GDM1 (cell line): ENCODE measurements around the gene SULT1A2.
"Not testable (repeated sequence)": the region's sequence is repeated elsewhere in the genome, so short reads cannot be mapped to it uniquely, and the experiment has no call there.

Experiments used
- DNase-seq: peaks from one replicate; lab custom pipeline; 2025; lab: John Stamatoyannopoulos, UW

SULT1A2 gene

DNA sequence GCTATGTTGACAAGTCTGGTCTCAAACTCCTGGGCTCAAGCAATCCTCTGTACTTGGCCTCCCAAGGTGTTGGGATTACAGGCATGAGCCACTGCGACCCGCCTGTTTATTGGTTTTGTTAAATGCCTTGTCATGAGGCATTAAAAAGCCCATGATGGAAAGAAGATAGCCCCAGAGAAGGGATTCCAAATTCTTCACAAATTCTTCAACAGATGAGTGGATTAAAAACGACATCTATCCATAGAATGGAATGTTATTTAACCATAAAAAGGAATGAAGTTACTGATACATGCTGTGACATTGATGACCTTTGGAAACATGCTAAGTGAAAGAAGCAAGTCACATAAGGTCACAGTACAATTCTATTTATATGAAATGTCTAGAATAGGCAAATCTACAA is 38.4 kb downstream of the SULT1A2 start:
- no peak for DNase-seq

DNA sequence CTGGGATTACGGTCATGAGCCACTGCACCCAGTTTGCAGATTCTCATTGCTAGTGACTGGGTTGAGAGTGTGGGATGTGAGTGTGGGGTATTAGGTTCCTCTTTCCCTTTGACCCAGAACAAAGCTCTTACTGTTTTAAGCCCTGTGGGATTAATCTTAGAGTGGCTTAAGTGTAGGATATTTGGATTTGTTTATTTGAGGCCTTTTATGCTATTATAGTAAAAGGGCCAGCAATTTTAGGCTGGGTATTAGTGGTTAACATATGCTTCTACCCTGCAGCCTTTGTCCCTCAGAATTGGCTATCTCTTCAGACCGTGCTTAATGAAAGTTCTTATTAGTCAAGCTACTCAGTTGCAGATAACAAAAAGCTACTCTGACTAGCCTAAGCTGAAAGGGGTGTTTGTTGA is 39.9 kb downstream of the SULT1A2 start:
- DNase-seq, result no peak

DNA sequence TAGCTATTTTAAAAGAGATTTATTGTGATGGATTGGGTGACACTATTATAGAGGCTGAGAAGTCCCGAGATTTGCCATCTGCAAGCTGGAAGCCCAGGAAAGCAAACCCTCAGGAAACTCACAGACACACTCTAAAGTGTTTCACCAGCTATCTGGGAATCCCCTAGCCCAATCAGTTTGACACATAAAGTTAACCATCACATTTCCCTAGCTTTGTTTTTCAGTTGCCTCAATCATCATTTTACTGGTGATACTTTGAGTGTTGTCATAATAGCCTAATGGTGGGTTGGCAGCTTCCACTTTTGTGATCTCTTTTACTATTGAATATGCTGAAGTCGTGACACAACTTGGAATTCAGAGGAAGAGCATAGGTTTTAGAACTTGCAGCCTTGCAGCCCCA is 41.3 kb downstream of the SULT1A2 start:
- no peak for DNase-seq

DNA sequence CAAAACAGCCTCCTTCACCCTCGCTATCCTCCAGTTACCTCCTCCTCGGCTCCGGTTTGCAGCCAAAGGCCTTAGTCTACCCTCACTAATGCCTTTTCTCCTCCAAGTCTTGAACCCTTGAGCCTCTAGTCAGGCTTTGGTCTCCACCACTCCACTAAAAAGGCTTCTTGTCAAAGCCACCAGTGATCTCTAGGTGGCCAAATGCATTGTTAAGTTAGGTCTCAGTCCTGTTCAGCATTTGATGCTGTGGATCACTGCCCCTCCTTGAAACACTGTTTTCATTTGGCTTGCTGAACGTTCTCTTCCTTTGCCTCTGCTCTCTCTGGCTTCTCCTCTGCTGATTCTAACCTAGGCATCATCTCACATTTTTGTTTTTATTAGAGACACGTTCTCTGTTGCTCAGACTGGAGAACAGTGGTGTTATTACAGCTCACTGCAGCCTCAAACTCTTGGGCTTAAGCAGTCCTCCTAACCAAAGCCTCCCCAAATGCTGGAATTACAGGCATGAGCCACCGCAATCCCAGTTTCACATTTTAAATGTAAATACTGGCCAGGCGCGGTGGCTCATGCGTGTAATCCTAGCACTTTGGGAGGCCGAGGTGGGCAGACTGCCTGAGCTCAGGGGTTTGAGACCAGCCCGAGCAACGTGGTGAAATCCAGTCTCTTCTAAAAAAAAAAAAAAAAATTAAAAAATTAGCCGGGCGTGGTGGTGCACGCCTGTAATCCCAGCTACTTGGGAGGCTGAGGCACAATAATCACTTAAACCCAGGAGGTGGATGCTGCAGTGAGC is 42.0 kb downstream of the SULT1A2 start:
- DNase-seq, result no peak

DNA sequence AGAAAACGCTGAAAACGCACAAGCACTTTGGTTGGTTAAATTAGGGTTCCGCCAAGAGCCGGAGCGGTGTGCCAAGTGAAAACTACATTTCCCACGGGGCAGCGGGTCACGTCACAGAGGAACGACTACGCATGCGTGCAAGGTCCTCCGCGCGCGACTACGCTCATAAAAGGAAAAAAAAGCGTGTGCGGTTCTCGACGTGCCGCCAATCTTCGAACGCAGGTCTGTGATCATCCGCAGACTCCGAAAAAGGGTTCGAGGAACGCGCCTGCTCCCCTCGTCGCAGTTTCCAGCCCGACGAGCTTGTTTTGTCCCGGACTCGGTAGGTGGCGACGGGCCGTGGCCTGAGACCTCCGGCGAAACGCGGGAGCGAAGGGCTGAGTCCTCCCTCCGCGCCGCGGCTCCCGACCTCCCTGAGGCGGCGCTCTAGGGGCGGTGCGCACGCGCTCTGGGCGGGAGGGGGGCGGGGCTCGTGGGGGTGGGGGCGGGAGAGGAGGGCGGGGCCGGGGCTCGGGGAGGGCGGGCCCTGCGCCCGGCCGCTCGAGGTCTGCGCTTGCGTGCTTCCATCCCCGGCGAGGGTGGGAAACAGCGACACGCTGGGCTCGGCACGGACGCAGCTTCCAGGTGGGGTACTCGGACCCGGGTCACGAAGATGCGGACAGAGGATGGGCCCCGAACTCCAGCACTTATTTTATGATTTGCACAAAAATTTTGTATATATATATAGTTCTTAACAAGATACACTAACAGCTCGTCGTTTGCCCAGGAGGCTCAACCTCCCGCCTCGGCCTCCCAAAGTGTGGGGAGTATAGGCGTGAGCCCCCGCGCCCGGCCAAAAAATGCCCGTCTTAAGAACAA is 42.8 kb downstream of the SULT1A2 start, which contains the start of gene SGF29:
SGF29 (plus strand) TSS at position 145 of the 858 bp plus-strand sequence. CDS start 27,150 bp downstream, outside the sequence.
- DNase-seq, result peak; percentile 90

DNA sequence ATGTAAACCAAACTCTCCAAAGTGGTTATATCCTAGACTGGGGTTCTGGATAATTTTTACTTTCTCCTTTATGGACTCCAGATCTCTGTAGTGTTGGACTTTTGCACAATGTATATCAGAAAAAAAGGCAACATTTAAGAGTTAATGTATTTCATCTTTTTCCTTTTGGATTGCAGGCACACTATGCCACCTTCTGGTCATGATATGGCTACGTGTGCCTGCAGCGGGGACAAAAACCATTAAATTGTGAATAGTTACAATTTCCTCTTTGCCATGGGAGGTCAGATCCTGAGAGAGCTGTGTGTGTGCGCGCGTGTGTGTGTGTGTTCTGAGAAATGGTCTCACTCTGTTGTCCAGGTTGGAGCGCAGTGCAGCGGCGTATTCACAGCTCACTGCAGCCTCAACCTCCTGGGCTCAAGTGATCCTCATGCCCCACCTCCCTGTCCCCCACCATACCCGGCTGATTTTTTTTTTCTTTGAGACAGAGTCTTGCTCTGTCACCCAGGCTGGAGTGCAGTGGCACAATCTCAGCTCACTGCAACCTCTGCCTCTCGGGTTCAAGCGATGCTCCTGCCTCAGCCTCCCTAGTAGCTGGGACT is 47.5 kb downstream of the SULT1A2 start:
- DNase-seq, result peak; percentile 48

DNA sequence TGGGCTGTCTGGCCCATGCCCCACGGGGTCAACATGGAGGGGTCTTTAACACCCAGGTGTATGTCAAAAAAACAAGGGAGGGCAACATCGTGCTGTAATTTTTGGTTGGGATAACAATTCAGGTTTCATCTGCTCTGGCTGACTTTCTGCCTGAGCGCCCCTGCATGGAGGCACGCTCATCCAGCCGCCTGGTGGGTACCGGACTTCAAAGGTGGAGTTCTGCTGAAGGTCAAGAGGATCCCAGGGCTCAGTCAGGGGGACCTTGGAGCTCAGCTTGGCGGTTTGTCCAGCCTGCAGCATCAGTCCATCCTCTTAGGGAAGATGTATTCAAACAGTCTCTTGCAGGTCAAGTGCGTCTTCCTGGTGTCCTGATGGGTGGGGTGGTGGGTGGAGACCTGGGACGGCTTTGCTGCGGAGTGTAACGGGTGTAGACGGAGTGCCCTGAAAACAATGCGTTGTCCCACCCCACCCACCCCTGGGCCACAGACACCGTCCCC is 48.5 kb downstream of the SULT1A2 start:
- DNase-seq, result no peak

DNA sequence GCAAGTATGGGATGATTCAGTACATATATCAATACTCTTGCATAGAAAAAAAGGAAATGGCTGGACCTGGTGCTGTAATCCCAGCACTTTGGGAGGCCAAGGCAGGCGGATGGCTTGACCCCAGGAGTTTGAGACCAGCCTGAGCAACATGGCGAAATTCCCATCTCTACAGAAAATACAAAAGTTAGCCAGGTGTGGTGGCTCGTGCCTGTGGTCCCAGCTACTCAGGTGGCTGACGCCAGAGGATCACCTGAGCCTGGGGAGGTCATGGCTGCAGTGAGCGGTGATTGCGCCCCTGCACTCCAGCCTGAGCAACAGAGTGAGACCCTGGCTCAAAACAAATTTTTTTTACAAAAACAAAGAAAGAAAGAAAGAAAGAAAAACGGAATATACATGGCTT is 50.2 kb downstream of the SULT1A2 start:
- no peak for DNase-seq

DNA sequence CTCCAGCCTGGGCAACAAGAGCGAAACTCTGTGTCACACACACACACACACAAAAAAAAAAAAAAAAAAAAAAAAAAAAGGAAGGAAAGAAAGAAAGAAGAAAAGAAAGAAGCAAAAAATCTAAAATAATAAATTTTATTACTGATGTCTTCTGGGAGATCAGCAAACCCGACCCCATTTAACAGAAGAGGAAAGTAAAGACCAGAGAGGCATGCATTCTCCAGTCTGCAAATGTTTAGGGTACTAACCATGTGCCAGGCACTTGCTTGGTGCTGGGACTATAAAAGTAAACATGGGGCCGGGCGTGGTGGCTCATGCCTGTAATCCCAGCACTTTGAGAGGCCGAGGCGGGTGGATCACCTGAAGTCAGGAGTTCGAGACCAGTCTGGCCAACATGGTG is 50.9 kb downstream of the SULT1A2 start:
- not testable (repeated sequence) for DNase-seq

DNA sequence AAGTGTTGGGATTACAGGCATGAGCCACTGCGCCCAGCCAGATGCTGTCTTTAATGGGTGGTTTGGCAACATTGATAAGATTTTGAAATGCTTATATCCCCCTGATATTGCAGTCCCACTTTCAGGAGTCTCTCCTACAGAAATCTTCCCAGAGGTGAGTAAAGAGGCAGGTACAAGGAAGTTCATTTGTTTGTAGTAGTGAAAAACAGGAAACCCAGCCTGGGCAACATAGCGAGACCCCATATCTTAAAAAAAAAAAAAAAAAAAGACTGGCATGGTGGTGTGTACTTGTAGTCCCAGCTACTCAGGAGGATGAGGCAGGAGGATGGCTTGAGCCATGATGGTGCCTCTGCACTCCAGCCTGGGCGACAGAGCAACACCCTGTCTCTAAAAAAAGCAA is 51.9 kb downstream of the SULT1A2 start:
- DNase-seq, result no peak

DNA sequence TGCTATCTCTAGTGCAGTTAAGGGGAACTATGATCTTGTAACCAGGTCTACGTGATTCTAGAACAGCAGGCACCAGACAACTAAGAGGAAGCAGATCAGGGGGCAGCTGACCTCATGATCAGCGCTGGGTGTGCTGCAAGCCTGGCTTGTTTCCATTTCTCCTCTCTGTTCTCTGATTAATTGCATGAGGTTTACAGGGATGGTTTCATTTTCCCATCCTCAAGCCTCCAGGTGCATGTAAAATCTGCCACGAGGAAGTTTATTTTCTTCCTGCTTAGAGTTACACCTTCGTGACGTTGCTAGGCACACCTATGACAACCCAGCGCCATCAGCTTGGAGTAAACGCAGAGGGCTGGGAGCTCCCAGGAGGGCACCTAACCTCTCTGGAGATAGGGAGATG is 53.8 kb downstream of the SULT1A2 start:
- peak; percentile 14 for DNase-seq

DNA sequence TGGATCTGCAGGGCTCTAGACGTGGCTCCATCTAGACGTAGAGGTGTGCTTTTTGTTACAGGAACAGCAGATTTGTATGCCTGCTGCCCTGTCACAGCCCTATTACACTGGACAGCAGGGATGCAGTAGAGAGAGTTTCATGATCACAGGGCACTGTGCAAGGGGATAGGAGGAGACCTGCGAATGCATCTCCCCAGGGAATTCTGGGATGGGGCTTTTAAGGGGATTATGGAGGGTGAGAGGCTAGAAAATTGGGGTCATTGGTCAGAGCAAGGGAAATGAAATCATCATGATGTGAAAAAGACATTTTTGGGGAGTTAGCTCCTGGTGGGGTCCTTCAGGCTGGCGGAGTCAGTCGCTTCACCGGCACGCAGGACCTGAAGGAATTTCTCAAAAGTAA is 54.2 kb downstream of the SULT1A2 start:
- no peak for DNase-seq
